Loucy (cell line): Measurements from ENCODE around the gene HYOU1.

Experiments
- EZH2phosphoT487 ChIP-seq: fragments of 200-600 bp; IDR thresholded peaks from 2 replicates; pipeline ENCODE4 v1.6.1; 2018; ENCODE audit warnings: antibody characterized with exemption, mild to moderate bottlenecking, moderate library complexity, borderline replicate concordance
- TF ChIP-seq, protein P1 (sequence below): fragments of 200-600 bp; sonication (generic); conservative IDR thresholded peaks from 2 replicates; pipeline ENCODE4 v1.5.1; 2014; ENCODE audit warnings: mild to moderate bottlenecking, antibody characterized with exemption, low read length

DNA sequence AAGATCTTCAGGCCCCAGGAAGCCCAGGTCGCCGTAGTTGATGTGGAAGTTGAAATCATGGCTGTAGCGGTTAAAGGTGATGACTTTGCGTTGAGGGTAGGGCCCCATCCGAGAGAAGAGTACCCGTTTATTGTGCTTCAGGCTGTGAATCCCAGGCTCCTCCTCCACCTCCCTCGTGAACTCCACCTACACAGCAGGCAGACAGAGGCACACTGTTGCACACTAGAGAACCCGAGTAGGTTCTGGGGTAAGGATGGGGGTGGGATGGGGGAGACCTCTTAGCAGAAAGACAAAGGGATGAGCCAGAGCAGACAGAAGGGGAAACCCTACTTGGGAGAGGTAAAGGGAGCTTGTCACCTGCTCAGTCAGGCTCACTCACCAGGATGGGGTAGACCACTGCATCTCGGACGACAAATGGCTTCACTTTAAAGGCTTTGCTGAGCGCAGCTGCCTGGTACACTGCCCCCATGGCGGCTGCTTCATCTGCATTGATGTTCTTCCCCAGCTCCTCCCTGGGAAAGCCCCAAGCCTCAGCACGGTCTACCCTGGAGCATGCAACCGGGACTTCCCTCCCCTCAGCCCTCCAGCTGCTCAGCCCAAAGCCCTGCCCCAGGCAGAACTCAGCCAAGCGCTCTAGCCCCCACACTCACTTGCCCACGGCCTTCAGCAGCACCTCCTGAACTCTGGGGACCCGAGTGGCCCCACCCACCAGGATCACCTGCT lies 5.4 kb downstream of the HYOU1 start:
- TF ChIP-seq, protein P1, sequence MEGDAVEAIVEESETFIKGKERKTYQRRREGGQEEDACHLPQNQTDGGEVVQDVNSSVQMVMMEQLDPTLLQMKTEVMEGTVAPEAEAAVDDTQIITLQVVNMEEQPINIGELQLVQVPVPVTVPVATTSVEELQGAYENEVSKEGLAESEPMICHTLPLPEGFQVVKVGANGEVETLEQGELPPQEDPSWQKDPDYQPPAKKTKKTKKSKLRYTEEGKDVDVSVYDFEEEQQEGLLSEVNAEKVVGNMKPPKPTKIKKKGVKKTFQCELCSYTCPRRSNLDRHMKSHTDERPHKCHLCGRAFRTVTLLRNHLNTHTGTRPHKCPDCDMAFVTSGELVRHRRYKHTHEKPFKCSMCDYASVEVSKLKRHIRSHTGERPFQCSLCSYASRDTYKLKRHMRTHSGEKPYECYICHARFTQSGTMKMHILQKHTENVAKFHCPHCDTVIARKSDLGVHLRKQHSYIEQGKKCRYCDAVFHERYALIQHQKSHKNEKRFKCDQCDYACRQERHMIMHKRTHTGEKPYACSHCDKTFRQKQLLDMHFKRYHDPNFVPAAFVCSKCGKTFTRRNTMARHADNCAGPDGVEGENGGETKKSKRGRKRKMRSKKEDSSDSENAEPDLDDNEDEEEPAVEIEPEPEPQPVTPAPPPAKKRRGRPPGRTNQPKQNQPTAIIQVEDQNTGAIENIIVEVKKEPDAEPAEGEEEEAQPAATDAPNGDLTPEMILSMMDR = no peak
- TF ChIP-seq EZH2phosphoT487 = no peak
